ENCODE data around the gene TRIM36. TPM values are rescaled to one million over a fixed set of nuclear protein-coding genes. Genes with fewer than 3 reads are reported as not detected.
A peak's percentile ranks its signal among the peaks of the same experiment; 100 is the strongest.

Gene TRIM36
- polyA plus RNA-seq, 1 donor: 2.6 TPM

DNA sequence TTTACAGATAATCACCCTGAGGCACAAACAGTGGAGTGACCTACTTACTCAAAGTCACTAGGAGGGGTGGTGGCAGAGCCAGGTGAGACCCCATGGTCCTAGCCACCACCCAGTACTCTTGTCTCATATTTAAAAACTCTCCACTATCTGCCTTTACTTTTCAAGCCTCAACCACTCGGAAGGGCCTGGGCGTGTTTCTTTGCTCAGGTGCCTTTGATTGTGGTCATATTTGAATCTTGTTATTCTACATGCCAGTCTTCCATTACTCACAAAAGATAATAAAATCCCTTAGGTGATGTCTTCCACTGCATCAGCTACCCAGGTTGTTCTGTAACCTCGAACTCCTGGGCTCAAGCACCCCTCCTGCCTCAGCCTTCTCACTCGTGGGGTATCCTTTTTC is 20.7 kb upstream of the TRIM36 start:
- no CpG with 5 or more reads among the region's 4 CpGs for WGBS (ENCODE audit: insufficient coverage, low lambda C conversion rate)
- H3K36me3 ChIP-seq (ENCODE audit: control insufficient read depth, insufficient read depth, low read length): no peaks in the 10 kb centered on the region
- peaks cover 7% of the 10 kb centered on the region for H3K27me3 ChIP-seq (ENCODE audit: control insufficient read depth, insufficient read depth, low read length)
- H3K9me3 ChIP-seq (ENCODE audit: control insufficient read depth, low read depth, low read length): no peaks in the 10 kb centered on the region
- H3K4me3 ChIP-seq (ENCODE audit: low read length): no peak overlapping the region
- H3K4me1 ChIP-seq (ENCODE audit: control insufficient read depth, insufficient read depth, low read length): peaks cover 4% of the 10 kb centered on the region
- H3K27ac ChIP-seq (ENCODE audit: low read length): no peak overlapping the region
- DNase-seq: no peak

- Histone ChIP-seq H3K36me3 (ENCODE audit: control insufficient read depth, insufficient read depth, low read length) (no peaks in the 10 kb centered on the region), H3K4me3 (ENCODE audit: low read length) (no peak overlapping the region), H3K4me1 (ENCODE audit: control insufficient read depth, insufficient read depth, low read length) (peaks cover 4% of the 10 kb centered on the region), H3K27ac (ENCODE audit: low read length) (no peak overlapping the region), H3K9me3 (ENCODE audit: control insufficient read depth, low read depth, low read length) (no peaks in the 10 kb centered on the region), H3K27me3 (ENCODE audit: control insufficient read depth, insufficient read depth, low read length) (peaks cover 7% of the 10 kb centered on the region)
- WGBS (ENCODE audit: insufficient coverage, low lambda C conversion rate): no CpG with 5 or more reads among the region's 2 CpGs
- no peak for DNase-seq
Measured at GRCh38 chr5:115189866-115190265, 20.2 kb upstream of the TRIM36 start.

DNA sequence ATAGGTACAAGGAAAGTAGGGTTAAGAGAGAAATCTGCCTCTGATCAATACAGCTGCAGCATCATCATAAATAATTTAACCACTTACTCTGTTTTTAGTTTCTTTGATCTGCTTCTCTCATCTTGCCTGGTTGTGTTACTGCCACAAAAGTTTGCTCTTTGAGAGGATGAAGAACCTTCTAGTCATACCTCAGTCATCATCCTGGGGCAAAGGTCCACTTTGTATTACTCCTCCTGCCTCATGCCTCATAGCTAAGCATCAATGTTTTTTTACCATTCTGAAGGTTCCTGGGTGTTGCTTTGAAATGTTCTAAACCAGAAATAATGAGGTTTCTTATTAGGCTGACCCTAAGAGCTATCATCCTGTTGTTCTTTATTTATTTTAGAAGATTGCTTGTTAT is 17.1 kb upstream of the TRIM36 start:
- Histone ChIP-seq H3K4me1 (ENCODE audit: control insufficient read depth, insufficient read depth, low read length) (no peaks in the 10 kb centered on the region), H3K36me3 (ENCODE audit: control insufficient read depth, insufficient read depth, low read length) (no peaks in the 10 kb centered on the region), H3K9me3 (ENCODE audit: control insufficient read depth, low read depth, low read length) (no peaks in the 10 kb centered on the region), H3K27me3 (ENCODE audit: control insufficient read depth, insufficient read depth, low read length) (peaks cover 22% of the 10 kb centered on the region), H3K4me3 (ENCODE audit: low read length) (no peak overlapping the region), H3K27ac (ENCODE audit: low read length) (no peak overlapping the region)
- no peak for DNase-seq

DNA sequence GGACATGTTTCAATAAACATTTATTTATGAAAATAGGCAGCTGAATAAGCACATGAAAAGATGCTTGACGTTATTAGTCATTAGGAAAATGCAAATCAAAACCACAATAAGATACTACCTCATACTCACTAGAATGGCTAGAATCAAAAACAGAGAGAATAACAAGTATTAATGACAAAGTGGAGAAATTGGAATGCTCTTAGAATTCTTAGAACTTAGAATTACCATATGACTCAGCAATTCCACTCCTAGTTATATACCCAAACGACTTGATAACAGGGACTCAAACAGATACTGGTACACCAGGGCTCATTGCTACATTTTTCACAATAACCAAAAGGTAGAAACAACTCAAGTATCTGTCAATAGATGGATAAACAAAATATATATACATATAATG is 15.1 kb upstream of the TRIM36 start:
- DNase-seq: no peak
- peaks cover 42% of the 10 kb centered on the region for H3K27me3 ChIP-seq (ENCODE audit: control insufficient read depth, insufficient read depth, low read length)
- H3K4me1 ChIP-seq (ENCODE audit: control insufficient read depth, insufficient read depth, low read length): peaks cover 4% of the 10 kb centered on the region
- H3K4me3 ChIP-seq (ENCODE audit: low read length): no peak overlapping the region
- WGBS (ENCODE audit: insufficient coverage, low lambda C conversion rate): 86% methylated on average over 1 of the region's 2 CpGs
- no peaks in the 10 kb centered on the region for H3K9me3 ChIP-seq (ENCODE audit: control insufficient read depth, low read depth, low read length)
- H3K27ac ChIP-seq (ENCODE audit: low read length): no peak overlapping the region
- no peaks in the 10 kb centered on the region for H3K36me3 ChIP-seq (ENCODE audit: control insufficient read depth, insufficient read depth, low read length)

DNA sequence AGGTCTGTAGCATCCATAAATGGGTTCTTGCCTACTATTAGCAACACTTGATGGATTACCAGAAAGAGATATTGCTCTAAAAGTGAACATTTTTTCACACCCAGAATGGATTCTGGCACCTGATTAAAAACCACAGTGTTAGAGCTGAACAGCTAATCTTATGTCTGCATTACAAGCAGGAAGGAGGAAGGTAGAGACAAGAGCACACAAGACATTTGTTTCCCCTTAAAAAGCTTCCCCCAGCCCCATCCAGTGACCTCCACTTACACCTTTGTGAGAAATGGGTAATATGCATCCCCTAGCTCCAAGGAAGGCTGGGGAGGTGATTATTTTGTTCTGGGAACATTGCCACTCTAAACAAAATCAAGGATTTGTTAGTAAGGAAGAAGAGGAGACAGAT is 12.0 kb upstream of the TRIM36 start:
- H3K9me3 ChIP-seq (ENCODE audit: control insufficient read depth, low read depth, low read length): peaks cover 4% of the 10 kb centered on the region
- H3K27me3 ChIP-seq (ENCODE audit: control insufficient read depth, insufficient read depth, low read length): peaks cover 67% of the 10 kb centered on the region
- no peaks in the 10 kb centered on the region for H3K36me3 ChIP-seq (ENCODE audit: control insufficient read depth, insufficient read depth, low read length)
- DNase-seq: no peak
- no peak overlapping the region for H3K27ac ChIP-seq (ENCODE audit: low read length)
- no peak overlapping the region for H3K4me3 ChIP-seq (ENCODE audit: low read length)
- peaks cover 10% of the 10 kb centered on the region for H3K4me1 ChIP-seq (ENCODE audit: control insufficient read depth, insufficient read depth, low read length)

DNA sequence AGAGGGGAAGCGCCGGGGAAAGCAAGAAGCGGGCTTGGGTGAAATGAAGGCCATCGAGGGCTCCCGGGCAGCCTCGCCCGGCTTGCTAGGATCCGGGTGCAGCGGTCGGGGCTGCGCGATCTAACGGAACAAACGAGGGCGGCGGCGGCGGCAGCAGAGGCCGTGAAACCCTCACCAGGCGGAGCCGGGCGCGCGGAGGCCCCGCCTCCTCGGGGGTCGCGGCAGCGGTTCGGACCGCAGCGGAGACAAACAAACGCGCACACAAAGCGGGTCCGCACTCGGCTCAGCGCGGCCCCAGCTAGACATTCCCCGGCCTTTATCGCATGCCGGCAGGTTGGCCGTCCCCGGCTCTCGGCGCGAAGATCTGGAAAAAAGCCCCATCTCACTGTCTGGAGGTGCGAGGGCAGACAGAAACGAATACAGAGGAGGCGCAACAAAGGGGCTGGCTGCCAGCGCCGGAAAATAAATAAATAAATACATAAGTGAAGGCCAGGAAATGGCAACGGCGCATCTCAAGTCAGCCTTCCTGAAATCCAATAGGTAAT is 10.5 kb upstream of the TRIM36 start:
- Histone ChIP-seq H3K36me3 (ENCODE audit: control insufficient read depth, insufficient read depth, low read length) (no peaks in the 10 kb centered on the region), H3K27me3 (ENCODE audit: control insufficient read depth, insufficient read depth, low read length) (peaks cover 67% of the 10 kb centered on the region), H3K4me3 (ENCODE audit: low read length) (peak overlapping the region; percentile 27), H3K9me3 (ENCODE audit: control insufficient read depth, low read depth, low read length) (peaks cover 4% of the 10 kb centered on the region), H3K4me1 (ENCODE audit: control insufficient read depth, insufficient read depth, low read length) (peaks cover 10% of the 10 kb centered on the region), H3K27ac (ENCODE audit: low read length) (no peak overlapping the region)
- peak in 1 of 2 donors; percentile 39 for DNase-seq
- 0% methylated on average over 5 of the region's 54 CpGs for WGBS (ENCODE audit: insufficient coverage, low lambda C conversion rate)

GRCh38 chr5:115179394-115180164 is 9.9 kb upstream of the TRIM36 start:
- Histone ChIP-seq H3K27me3 (ENCODE audit: control insufficient read depth, insufficient read depth, low read length) (peaks cover 67% of the 10 kb centered on the region), H3K36me3 (ENCODE audit: control insufficient read depth, insufficient read depth, low read length) (no peaks in the 10 kb centered on the region), H3K4me3 (ENCODE audit: low read length) (peak overlapping the region; percentile 27), H3K9me3 (ENCODE audit: control insufficient read depth, low read depth, low read length) (peaks cover 4% of the 10 kb centered on the region), H3K4me1 (ENCODE audit: control insufficient read depth, insufficient read depth, low read length) (peaks cover 10% of the 10 kb centered on the region), H3K27ac (ENCODE audit: low read length) (no peak overlapping the region)
- DNase-seq: peak in 1 of 2 donors; percentile 26
- 0% methylated on average over 1 of the region's 56 CpGs for WGBS (ENCODE audit: insufficient coverage, low lambda C conversion rate)

GRCh38 chr5:115179030-115179393 is 9.3 kb upstream of the TRIM36 start:
- DNase-seq: no peak

DNA sequence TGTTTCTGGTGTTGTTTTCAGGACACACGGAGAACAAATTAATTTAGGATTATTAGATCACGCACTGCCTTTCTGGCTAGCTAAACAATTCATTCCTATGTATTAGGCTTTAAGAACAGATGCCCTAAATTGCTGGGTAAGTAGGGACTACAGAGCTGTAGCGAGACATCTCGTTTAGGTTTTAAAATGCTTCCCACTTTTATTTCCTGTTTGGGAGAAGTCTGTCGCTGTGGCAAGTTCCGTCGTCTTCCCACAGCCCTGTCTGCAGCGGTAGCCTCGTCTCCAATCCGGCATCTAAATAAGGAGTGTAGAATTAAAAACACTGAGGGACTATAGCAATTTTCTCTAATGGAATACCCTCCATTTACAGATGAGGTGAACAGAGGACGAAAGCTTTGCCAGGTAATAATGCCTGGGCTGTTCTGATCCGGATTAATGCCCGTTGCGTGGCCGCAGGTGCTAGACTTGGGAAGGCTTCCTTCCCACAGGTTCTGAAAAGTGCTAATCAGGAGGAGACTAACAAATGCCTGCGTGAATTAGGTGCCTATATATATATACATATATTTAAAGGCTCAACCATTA is 1.3 kb upstream of the TRIM36 start:
- Histone ChIP-seq H3K4me3 (ENCODE audit: low read length) (peak overlapping the region; percentile 37), H3K27ac (ENCODE audit: low read length) (no peak overlapping the region), H3K27me3 (ENCODE audit: control insufficient read depth, insufficient read depth, low read length) (peaks cover 72% of the 10 kb centered on the region), H3K4me1 (ENCODE audit: control insufficient read depth, insufficient read depth, low read length) (peaks cover 10% of the 10 kb centered on the region), H3K9me3 (ENCODE audit: control insufficient read depth, low read depth, low read length) (peaks cover 7% of the 10 kb centered on the region), H3K36me3 (ENCODE audit: control insufficient read depth, insufficient read depth, low read length) (no peaks in the 10 kb centered on the region)
- 0% methylated on average over 1 of the region's 16 CpGs for WGBS (ENCODE audit: insufficient coverage, low lambda C conversion rate)
- peak in 1 of 2 donors; percentile 36 for DNase-seq

More at GRCh38 chr5:115179030-115179393, 9.3 kb upstream of the TRIM36 start:
- peaks cover 68% of the 10 kb centered on the region for H3K27me3 ChIP-seq (ENCODE audit: control insufficient read depth, insufficient read depth, low read length)
- H3K4me1 ChIP-seq (ENCODE audit: control insufficient read depth, insufficient read depth, low read length): peaks cover 12% of the 10 kb centered on the region
- no peak overlapping the region for H3K4me3 ChIP-seq (ENCODE audit: low read length)
- H3K36me3 ChIP-seq (ENCODE audit: control insufficient read depth, insufficient read depth, low read length): no peaks in the 10 kb centered on the region
- peaks cover 4% of the 10 kb centered on the region for H3K9me3 ChIP-seq (ENCODE audit: control insufficient read depth, low read depth, low read length)
- WGBS (ENCODE audit: insufficient coverage, low lambda C conversion rate): no CpG with 5 or more reads among the region's 30 CpGs
- no peak overlapping the region for H3K27ac ChIP-seq (ENCODE audit: low read length)

DNA sequence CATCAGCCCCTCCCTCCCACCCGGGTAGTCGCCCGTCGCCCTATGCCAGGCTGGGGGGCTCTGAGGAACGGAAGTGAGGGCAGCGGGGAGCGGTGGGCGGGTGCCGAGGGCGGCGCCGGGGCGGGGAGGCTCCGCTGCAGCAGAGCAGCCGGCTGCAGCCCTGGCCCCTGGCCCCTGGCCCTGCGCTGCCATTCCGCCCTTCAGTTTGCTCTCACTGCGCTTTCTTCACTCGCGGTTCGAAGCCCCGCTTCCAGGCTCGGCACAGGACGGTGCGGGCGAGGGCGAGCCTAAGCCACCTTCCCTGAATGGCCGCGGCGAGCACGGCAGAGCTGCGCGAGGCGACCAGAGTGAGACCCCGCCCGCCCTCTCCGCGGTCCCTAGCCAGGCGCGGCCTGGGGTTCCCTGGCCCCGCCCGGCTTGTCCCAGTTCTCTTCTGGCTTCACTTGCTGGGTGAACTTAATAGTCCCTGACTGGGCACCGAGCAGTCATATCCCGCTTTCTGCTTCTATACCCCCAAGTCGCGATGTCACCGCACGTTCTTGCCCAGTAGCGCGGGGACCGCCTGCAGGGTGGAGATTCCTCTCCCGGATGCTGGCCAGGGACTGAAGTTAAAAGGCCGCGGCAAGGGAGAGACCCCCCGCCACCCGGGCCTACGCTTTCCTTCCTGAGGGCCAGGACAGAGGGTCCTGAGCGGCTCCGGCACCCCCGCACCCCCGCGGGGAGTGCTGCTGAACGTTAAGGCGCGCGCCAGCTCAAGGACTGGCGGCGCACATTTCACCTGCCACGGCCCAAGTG is 623 bp upstream of the TRIM36 start:
- H3K9me3 ChIP-seq (ENCODE audit: control insufficient read depth, low read depth, low read length): peaks cover 14% of the 10 kb centered on the region
- H3K27me3 ChIP-seq (ENCODE audit: control insufficient read depth, insufficient read depth, low read length): peaks cover 69% of the 10 kb centered on the region
- H3K36me3 ChIP-seq (ENCODE audit: control insufficient read depth, insufficient read depth, low read length): no peaks in the 10 kb centered on the region
- H3K27ac ChIP-seq (ENCODE audit: low read length): no peak overlapping the region
- DNase-seq: no peak
- peak overlapping the region; percentile 37 for H3K4me3 ChIP-seq (ENCODE audit: low read length)
- WGBS (ENCODE audit: insufficient coverage, low lambda C conversion rate): 20% methylated on average over 1 of the region's 69 CpGs
- H3K4me1 ChIP-seq (ENCODE audit: control insufficient read depth, insufficient read depth, low read length): peaks cover 10% of the 10 kb centered on the region

Data from large intestine (tissue), 3 donors.